Activated naive CD4-positive, alpha-beta T cell (primary cell): ENCODE measurements around the gene ZNF17.
A peak's percentile ranks its signal among the peaks of the same experiment; 100 is the strongest.
"Not testable (repeated sequence)": the region's sequence is repeated elsewhere in the genome, so short reads cannot be mapped to it uniquely, and the experiment has no call there.

Experiments
- DNase-seq, 4 experiments: peaks; one replicate each; lab custom pipeline; 2025; lab: John Stamatoyannopoulos, UW

The ZNF17 gene

DNA sequence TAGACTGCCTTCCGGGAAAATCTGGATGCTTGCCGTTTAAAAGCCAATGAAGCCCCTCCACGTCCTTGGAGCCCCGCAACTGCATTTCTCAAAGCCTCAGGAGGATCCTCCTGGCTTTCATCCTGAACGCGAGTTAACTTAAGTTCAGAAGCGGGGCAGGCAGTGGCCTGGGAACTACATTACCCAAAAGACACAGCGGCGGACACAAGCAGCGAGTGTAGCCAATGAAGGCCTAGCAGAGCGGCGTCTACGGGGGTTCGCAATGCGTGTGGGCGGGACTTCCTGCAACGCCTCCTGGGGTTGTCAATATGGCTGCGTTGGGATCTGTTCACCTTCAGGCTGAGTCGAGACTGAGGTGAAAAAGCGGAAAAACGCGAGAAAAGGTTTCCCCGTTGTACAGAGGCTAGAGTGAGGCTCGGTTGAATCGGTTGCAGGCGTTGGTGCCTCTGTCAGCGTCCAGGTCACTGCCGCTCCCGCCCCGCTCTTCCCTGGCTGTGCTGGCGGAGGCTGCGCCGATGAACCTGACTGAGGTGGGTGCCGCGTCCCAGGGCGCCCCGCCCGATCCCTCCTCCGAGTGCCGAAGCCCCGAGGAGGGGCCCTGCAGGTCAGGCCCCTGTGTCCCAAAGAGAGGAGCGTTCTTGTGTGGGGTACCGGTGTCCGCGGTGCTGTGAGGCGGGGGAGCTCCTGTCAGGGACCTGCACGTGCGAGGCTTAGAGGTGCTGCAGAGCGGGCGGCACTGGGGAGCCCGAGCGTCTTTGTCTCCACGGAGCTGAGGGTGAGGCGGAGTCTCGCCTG lies at the start of gene ZNF17:
Gene ZNF17, plus strand, starts transcription at position 285 of the 795 bp plus-strand sequence. CDS start 2,455 bp downstream, outside the sequence.
- peak; percentile 63 to 86 (median 82) for DNase-seq

DNA sequence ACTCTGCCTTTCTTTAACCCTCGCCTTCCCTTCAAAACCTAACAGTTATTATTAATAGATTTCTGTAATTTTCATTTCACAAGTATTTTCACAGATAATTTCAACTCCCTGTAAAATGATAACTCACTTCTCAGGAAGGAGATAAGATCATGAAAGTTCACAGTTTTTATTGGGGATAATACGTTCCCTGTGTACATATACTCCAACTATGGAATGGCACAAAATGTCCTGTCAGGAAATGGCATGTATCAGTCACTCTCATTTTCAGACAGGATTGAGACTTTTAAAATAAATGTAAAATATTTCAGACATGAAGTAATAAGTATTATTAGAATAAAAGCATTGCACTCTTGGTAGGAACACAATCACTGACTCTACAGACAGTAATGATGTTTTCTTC lies 48.5 kb upstream of the ZNF17 start:
- DNase-seq, result no peak

DNA sequence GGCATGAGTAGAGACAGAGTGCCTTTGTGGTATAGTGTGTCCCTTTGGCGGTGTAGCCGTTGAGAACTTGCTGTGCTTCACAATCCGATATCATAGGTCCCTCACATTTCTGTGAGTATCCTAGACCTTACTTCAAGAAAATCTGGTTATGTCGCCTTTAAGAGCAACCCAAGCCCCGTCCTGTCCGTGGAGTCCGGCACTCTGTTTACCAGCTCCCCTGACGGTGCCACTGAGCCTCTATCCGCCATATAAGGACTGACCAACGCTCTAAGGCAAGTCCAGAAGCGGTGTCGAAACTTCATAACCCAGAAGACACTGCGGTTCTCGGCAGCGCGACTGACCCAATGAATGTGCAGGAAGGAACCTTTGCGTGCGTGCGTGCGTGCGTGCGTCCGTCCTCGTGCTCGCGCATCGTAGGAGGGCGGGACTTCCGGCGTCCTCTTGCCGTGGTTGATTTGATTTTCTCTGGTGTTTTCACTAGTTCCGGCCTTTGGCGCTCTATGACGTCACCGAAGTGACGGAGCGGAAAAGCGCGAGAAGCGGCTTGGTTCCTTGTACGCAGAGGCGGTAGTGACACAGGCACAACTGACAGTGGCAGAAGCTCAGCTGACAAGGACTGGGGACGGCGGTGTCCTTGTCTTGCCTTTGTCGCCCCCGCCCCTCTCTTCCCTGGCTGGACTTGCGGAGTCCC lies 47.8 kb upstream of the ZNF17 start, which contains the start of the genes TRAPPC2B and ZNF547:
Gene TRAPPC2B, plus strand, starts transcription at position 555 of the 691 bp plus-strand sequence. CDS start 1,283 bp downstream, outside the sequence.
Gene ZNF547, plus strand, starts transcription at position 555 of the 691 bp plus-strand sequence. CDS start 5,005 bp downstream, outside the sequence.
- peak; percentile 90 to 96 (median 95) for DNase-seq

DNA sequence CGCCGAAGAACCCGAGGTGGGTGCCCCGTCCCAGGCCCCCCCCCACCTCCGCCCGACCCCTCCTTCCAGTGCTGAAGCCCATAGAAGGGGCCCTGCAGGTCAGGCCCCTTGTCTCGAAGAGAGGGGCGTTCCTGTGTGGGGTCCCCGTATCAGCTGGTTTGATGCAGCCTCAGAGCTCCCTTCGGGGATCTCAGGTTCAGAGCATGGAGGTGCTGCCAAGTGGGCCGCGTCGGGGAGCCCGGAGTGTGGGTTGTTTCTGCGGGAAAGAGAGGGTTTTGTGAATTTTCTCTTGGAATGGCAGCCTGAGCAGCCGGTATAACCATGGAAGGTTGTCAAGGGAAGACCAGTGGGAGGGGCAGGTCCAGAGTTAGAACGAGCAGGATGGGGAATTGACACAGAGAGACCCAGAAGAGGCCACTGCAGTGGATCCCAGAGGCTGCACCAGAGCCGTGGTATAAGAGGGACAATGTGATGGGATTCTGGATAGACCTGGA lies 47.2 kb upstream of the ZNF17 start:
- DNase-seq, result peak in 2 of 4 experiments; percentile 25 to 31

DNA sequence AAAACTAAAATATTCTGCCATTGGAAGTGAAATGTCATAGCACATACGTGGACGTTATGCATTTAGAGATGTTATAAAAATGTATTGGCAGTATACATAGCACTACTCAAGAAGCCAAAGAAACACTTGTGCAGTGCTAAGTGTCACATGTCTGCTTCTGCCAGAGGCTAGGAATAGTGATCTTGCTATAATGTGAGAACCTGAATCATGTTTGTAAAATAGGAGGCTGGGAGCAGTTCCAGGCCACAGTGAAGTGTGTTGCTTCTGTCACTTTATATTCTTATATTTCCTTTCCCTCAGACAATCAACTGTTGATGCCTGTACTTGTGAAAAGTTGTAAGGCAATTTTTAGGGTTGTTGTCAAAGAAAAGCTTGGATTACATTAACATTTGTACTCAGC lies 44.2 kb upstream of the ZNF17 start:
- no peak for DNase-seq

DNA sequence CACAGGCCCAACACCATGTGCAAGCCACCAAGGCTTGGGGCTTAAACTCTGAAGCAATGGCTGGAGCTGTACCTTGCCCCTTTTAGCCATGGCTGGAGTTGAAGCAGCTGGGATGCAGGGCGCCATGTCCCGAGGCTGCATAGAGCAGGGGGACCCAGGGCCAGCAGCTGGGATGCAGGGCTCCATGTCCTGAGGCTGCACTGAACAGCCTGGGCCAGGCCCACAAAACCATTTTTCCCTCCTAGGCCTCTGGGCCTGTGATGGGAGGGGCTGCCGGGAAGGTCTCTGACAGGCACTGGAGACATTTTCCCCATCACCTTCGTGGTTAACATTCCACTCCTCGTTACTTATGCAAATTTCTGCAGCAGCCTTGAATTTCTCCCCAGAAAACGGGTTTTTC lies 36.8 kb upstream of the ZNF17 start:
- no peak for DNase-seq

DNA sequence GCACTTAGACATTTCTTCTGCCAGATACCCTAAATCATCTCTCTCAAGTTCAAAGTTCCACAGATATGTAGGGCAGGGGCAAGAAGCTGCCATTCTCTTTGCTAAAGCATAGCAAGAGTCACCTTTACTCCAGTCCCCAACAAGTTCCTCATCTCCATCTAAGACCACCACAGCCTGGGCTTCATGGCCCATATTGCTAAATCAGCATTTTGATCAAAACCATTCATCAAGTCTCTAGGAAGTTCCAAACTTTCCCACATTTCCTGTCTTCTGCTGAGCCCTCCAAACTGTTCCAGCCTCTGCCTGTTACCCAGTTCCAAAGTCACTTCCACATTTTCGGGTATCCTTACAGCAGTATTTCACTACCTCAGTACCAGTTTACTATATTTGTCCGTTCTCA lies 36.3 kb upstream of the ZNF17 start:
- DNase-seq, result not testable (repeated sequence)

DNA sequence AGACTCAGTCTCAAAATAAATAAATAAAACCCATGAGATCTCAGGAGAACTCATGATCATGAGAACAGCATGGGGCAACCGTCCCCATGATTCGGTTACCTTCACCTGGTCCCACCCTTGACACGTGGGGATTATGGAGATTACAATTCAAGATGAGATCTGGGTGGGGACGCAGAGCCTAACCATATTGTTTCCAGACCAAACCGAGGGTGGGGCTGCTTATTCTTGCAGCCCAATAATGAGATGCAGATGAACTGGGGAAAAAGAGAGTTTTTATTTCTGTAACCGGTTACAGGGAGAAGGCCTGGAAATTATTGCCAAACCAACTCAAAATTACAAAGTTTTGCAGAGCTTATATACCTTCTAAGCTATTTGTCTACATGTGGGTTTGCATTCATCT lies 34.8 kb upstream of the ZNF17 start:
- DNase-seq, result no peak

DNA sequence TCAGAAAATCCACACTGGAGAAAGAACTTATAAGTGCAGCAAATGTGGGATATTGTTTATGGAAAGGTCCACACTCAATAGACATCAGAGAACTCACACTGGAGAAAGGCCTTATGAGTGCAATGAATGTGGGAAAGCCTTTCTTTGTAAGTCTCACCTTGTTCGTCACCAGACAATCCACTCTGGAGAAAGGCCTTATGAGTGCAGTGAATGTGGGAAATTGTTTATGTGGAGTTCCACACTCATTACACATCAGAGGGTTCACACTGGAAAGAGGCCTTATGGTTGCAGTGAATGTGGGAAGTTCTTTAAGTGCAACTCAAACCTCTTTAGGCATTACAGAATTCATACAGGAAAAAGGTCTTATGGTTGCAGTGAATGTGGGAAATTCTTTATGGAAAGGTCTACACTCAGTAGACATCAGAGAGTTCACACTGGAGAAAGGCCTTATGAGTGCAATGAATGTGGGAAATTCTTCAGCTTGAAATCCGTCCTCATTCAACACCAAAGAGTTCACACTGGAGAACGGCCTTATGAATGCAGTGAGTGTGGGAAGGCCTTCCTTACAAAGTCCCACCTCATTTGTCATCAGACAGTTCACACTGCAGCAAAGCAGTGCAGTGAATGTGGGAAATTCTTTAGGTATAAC lies 33.3 kb upstream of the ZNF17 start:
- no peak for DNase-seq

DNA sequence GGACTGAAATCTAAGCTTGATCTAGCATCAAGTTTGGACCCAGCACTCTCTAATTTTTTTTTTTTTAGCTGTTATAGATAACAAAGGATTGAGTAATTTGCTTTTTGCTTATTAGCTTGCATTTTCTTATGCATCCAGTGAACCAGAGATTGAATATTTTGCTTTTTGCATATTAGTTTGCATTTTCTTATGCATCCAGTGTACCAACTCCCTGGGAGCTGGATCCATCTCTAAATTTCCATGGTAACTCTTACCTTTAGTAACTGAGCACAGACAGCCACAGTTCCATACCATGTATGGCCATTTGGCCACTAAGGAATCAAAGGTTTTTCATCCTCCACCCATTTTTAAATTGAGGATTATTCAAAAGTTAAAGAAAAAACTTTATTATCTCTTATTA lies 30.0 kb upstream of the ZNF17 start:
- DNase-seq, result no peak

DNA sequence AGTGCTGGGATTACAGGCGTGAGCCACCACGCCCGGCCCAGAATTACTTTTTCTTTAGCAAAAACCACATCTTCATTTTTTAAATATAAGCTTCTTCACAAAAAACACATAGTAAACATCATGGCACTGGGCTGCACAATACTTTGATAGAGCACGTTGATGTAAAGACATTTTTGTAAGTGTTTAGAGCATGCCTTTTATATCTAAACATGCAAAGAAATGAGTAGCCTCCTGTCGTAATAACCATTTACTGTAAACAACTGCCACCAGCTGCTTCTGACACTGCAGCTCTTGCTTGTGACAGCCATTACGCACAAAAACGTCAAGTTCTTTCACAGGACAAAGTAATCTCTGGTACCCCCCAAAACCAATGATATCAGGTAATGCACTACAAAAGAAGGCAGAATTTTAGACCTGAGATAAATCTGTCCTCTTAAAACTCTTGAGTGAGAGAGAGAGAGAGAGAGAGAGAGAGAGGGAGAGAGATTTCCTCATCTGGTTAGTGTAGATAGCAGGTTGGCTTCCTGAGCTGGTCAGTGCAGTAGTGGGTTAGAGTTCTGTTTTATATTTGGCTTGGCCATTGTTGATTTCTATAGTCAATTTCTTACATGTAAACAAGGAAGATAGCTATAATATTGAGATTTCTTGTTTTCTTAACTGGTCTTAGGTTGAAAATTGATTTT lies 28.0 kb upstream of the ZNF17 start:
- DNase-seq, result no peak

DNA sequence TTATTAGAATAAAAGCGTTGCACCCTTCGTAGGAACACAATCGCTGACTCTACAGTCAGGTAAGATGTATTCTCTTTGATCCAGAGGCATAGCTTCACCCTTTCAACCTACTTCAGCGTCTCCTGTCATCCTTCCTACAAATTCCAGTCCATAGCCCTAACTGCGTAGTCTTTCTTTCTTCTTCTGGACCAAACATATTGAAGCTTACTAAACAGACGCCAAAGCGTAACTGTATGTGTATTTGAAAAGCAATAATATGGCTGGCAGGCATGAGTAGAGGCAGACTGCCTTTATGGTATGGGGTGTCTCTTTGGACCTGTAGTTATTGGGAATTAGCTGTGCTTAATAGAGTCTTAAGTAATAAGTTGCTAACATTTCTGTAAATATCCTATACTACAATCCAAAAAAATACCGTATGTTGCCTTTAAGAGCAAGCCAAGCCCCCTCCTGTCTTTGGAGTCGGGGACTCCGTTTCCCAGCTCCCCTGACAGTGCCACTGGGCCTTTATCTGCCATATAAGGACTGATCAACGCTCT lies 21.7 kb upstream of the ZNF17 start:
- no peak for DNase-seq

DNA sequence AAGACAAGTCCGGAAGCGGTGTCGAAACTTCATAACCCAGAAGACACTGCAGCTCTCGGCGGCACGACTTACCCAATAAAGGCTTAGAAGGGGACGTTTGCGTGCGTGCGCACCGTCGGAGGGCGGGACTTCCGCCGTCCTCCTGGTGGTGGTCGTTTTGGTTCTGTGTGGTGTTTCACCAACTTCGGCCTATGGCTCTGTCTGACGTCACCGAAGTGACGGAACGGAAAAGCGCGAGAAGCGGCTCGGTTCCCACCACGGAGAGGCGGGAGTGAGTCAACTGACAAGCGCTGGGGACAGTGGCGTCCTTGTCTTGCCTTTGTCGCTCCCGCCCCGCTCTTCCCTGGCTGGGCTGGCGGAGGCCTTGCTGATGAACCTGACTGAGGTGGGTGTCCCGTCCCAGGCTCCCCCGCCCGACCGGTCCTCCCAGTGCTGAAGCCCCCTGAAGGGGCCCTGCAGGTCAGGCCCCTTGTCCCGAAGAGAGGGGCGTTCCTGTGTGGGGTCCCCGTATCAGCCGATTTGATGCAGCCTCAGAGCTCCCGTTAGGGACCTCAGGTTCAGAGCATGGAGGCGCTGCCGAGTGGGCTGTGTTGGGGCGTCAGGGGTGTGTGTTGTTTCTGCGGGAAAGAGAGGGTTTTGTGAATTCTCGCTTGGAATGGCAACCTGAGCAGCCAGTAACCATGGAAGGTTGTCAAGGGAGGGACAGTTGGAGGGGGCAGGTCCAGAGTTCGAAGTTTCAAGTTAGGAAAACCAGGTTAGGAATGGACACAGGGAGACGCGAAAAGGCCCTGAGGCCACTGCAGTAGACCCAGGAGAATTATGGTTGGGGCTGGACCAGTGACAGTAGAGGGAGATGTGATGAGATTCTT lies 21.0 kb upstream of the ZNF17 start, which contains the start of gene ZNF548:
Gene ZNF548, plus strand, starts transcription at position 125 of the 869 bp plus-strand sequence. Its CDS starts 246 bp downstream, at position 371.
- DNase-seq, result peak; percentile 83 to 92 (median 90)

DNA sequence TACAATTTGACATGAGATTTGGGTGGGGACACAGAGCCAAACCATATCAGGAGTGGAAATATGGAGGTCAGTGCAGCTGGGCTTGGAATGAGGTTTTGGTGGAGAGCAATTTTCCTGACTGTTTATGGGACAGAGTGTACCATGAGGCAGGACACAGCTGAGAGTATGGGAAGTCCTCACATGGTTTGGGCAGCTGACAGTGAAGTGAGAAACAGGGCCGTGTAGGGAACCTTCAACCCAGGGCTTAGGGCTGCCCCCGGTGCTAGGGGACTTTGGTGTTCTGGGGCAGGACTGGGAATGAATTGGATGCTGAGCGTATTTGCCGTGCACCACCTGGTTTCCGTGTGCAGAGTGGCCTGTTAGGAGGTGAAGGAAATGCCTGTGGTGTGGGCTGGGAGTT lies 15.3 kb upstream of the ZNF17 start:
- no peak for DNase-seq

DNA sequence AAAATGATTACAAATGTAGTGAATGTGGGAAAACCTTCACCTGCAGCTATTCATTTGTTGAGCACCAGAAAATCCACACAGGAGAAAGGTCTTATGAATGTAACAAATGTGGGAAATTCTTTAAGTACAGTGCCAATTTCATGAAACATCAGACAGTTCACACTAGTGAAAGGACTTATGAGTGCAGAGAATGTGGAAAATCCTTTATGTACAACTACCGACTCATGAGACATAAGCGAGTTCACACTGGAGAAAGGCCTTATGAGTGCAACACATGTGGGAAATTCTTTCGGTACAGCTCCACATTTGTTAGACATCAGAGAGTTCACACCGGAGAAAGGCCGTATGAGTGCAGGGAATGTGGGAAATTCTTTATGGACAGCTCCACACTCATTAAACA lies 12.1 kb upstream of the ZNF17 start:
- no peak for DNase-seq

DNA sequence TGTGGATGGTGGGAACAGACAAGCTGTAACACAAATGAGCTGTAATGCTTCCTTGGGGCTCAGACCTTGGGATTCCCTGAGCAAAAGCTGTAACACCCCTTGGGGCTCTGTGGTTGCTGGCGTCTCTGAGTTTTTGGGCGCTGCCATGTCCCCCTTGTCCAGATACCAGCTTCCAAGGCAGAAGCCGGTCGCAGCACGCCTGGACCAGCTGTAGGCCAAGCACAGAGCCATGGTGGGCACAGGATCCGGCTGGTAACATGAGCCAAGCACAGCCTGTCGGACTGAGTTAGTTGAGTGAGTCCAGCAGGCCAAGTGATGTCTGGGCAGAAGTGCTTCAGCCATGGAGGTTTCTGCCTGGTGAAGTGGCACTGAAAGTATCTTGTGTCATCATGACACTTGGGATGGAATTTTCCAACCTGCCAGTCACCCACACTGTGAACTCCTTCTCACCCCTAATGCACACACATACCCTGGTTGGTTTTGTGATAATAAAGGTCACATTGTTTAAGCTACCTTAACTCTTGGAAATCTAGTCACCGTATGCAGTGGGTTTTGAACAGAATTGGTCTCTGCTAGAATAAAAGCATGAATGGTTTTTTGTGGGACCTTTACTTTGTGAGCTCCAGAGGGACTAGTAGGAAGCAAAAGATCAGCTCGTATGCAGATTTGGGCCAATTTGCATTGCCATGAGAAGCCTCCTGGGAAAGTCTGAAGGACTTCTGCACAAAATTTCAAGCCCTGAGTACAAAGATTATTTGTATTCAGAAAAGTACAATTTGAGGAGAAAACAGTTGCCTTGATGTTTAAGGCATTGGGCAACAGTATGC lies 7.0 kb upstream of the ZNF17 start:
- no peak for DNase-seq

DNA sequence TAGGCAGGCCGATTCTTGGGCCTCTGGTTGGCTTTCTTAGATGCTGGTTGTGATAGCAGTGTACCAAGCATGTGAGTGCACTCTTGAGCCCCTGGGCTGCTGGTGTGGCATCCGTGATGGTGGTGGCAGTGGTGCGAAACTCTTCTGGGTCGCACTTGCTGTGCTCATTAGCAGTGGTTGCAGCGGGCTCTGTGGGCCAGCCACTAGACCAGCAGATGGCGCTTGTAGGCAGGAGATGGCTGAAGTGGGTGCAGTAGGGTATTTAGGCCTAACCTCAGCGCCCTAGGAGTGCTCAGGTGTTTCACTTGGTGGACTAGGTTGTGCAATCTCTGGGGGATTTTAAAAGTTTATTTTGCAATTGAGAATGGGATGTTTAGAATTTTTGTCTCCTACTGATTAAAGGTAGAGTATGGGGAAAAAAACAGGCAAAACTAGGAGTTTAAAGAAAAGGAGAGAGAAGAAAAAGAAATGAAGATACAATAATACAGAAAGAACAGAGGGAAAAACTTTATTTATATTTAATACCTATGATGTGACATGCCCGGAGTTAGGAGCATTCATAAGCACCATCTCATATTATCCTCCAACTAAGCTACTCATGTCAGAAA lies 4.3 kb upstream of the ZNF17 start:
- peak; percentile 20 to 52 (median 36) for DNase-seq

DNA sequence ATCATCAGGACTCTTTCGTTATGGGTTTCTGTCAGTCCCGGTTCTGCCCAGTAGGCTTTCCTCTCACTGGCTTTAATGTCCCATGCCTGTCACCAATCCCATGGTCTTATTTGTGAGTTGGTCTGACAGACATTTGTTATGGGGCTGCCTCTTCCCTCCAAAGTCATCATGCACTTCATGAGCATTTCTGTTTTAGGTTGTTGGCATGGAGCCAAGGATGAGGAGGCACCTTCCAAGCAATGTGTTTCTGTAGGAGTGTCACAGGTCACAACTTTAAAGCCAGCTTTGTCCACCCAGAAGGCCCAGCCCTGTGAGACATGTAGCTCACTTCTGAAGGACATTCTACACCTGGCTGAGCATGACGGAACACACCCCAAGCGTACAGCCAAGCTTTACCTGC lies 8.5 kb downstream of the ZNF17 start:
- DNase-seq, result no peak

DNA sequence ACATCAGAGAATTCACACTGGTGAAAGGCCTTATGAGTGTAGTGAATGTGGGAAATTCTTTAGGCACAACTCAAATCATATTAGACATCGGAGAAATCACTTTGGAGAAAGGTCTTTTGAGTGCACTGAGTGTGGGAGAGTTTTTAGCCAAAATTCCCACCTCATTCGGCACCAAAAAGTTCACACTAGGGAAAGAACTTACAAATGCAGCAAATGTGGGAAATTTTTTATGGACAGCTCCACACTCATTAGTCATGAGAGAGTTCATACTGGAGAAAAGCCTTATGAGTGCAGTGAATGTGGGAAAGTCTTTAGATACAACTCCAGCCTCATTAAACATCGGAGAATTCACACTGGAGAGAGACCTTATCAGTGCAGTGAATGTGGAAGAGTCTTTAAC lies 10.1 kb downstream of the ZNF17 start:
- DNase-seq, result no peak
